ENCODE measurements around the gene FOXP1.

DNA sequence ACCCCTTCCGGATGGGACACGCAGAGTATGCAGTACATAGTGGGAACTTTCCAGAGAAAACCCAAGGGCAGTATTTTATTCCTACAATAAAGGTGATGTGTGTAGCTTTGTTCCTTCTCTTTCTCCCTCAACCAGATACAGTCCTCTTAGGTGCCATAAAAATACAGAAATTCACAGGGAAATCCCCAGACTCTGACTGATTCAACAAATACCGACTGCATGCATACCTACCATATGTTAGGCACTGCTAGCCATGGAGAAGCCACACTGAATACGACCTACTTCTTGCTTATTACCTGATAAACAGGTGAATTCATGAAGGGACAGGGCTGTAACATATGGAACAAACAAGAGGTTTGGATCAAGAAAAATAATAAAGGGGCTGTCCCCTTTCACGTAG lies 228.5 kb downstream of the FOXP1 start:
- TF ChIP-seq, protein P1, sequence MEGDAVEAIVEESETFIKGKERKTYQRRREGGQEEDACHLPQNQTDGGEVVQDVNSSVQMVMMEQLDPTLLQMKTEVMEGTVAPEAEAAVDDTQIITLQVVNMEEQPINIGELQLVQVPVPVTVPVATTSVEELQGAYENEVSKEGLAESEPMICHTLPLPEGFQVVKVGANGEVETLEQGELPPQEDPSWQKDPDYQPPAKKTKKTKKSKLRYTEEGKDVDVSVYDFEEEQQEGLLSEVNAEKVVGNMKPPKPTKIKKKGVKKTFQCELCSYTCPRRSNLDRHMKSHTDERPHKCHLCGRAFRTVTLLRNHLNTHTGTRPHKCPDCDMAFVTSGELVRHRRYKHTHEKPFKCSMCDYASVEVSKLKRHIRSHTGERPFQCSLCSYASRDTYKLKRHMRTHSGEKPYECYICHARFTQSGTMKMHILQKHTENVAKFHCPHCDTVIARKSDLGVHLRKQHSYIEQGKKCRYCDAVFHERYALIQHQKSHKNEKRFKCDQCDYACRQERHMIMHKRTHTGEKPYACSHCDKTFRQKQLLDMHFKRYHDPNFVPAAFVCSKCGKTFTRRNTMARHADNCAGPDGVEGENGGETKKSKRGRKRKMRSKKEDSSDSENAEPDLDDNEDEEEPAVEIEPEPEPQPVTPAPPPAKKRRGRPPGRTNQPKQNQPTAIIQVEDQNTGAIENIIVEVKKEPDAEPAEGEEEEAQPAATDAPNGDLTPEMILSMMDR (IDR thresholded peaks at IDR 0.05), result no peak
- TF ChIP-seq POLR2A (IDR thresholded peaks at IDR 0.05), result no peak
